Spleen (tissue), 7 donors: ENCODE data around the gene TRIM63.

ENCODE experiments used
- CTCF ChIP-seq, 11 experiments: fragments of 200-600 bp in 7 of 11; fragments of 450-650 bp in 4 of 11; sonication (generic) in 4 of 11; IDR thresholded peaks in 8 of 11; conservative IDR thresholded peaks in 3 of 11; 1 replicate in 7 of 11; 2 replicates in 4 of 11; pipeline versions ENCODE4 v1.4.0 to v1.8.0; 2016 to 2021; ENCODE audit warnings: antibody characterized with exemption in 11 of 11, inconsistent platforms in 4 of 11, mild to moderate bottlenecking in 1 of 11
- POLR2A ChIP-seq, 3 donors: fragments of 450-650 bp; IDR thresholded peaks; one replicate each; pipeline ENCODE4 v1.5.1; 2017; ENCODE audit warnings: antibody characterized with exemption in 3 of 3, mild to moderate bottlenecking in 1 of 3
- donor health status: DM: no; HTN: no; CAD: no; lungs with moderate emphysema.
- donor health status: DM: no; HTN: no; CAD: no.
- donor health status: DM: no; HTN: no; CAD: no.

- TF ChIP-seq CTCF (IDR thresholded peaks at IDR 0.05 in 8 of 11, conservative IDR thresholded peaks at IDR 0.05 in 3 of 11): no peak
- no peak for TF ChIP-seq POLR2A (IDR thresholded peaks at IDR 0.05)
These were observed 10.2 kb downstream of the TRIM63 start for GRCh38 chr1:26057189-26057588.
